Natural killer cell (primary cell): ENCODE results near the gene LRRC74B. TPM values are rescaled to one million over a fixed set of nuclear protein-coding genes. Genes with fewer than 3 reads are reported as not detected.

Experiments used
- ATAC-seq, 3 donors: fragments of 150-1000 bp in 2 of 3; fragments of 200-7000 bp in 1 of 3; cut with Tn5 transposase; 1 replicate in 1 of 3; 2 replicates in 2 of 3; pipeline ENCODE4 v1.10.0; 2021; ENCODE audit warnings: mild to moderate bottlenecking in 2 of 3, moderate library complexity in 2 of 3
- DNase-seq, 2 donors: peaks; one replicate each; pipeline versions ENCODE4 v3.0.0 to v3.0.0-alpha.2; 2013 to 2021; ENCODE audit warnings: mixed read lengths in 1 of 2
- H3K27ac ChIP-seq: one replicate; pipeline ENCODE4 v1.5.1; 2013; ENCODE audit warnings: mild to moderate bottlenecking, low read length
- H3K27me3 ChIP-seq: one replicate; pipeline ENCODE4 v1.6.1; 2013; ENCODE audit warnings: low read length; ENCODE audit not compliant: control insufficient read depth, insufficient read depth
- H3K36me3 ChIP-seq: one replicate; pipeline ENCODE4 v1.6.1; 2013; ENCODE audit warnings: low read length; ENCODE audit not compliant: control insufficient read depth, insufficient read depth
- H3K4me1 ChIP-seq: one replicate; pipeline ENCODE4 v1.6.1; 2013; ENCODE audit warnings: low read length; ENCODE audit not compliant: control insufficient read depth, insufficient read depth
- H3K4me3 ChIP-seq: one replicate; pipeline ENCODE4 v1.5.1; 2013; ENCODE audit warnings: low read length
- H3K9me3 ChIP-seq: one replicate; pipeline ENCODE4 v1.6.1; 2013; ENCODE audit warnings: low read length; ENCODE audit not compliant: control insufficient read depth, insufficient read depth
- H3K27ac Mint-ChIP-seq, 2 donors: one replicate each; pipeline ENCODE4 v1.8.0; 2022; ENCODE audit warnings: mild to moderate bottlenecking in 2 of 2, mixed read lengths in 2 of 2, moderate library complexity in 1 of 2
- H3K27me3 Mint-ChIP-seq, 2 donors: one replicate each; pipeline ENCODE4 v1.8.0; 2022; ENCODE audit warnings: low read depth in 2 of 2, mixed read lengths in 2 of 2
- H3K36me3 Mint-ChIP-seq: one replicate; pipeline ENCODE4 v1.8.0; 2022; ENCODE audit warnings: mixed read lengths
- H3K4me1 Mint-ChIP-seq, 2 donors: one replicate each; pipeline ENCODE4 v1.8.0; 2022; ENCODE audit warnings: mixed read lengths in 2 of 2
- H3K4me3 Mint-ChIP-seq: one replicate; pipeline ENCODE4 v1.8.0; 2022; ENCODE audit warnings: mild to moderate bottlenecking, moderate library complexity, mixed read lengths
- H3K9me3 Mint-ChIP-seq, 2 donors: one replicate each; pipeline ENCODE4 v1.8.0; 2022; ENCODE audit warnings: mixed read lengths in 2 of 2
- WGBS: methylation state at CpG from one replicate; pipeline ENCODE4 v1.1.7; 2013; ENCODE audit warnings: missing lambda C conversion rate; ENCODE audit not compliant: insufficient coverage; 5-methylcytosine and 5-hydroxymethylcytosine counted together
- intact Hi-C: fragments of 100-400 bp; cut with micrococcal nuclease; formaldehyde crosslinking; loops from one replicate; pipeline ENCODE4 v1.14.2; 2022
- total RNA-seq, 4 donors: library from RNA; stranded (reverse); fragments of 120-200 nt in 1 of 4; gene quantifications; one replicate each; pipeline versions ENCODE4 v1.2.3 to v1.2.4, GENCODE V29; 2013 to 2022
- TF ChIP-seq, protein P1 (sequence below): fragments of 200-600 bp; IDR thresholded peaks from one replicate; pipeline ENCODE4 v1.8.0; 2022; ENCODE audit warnings: antibody characterized with exemption

Gene LRRC74B
- total RNA-seq, 3 donors from 2014 or later (not counting 1 experiment from before 2014, with no cell fraction given): 0.11 TPM; not detected in 2

DNA sequence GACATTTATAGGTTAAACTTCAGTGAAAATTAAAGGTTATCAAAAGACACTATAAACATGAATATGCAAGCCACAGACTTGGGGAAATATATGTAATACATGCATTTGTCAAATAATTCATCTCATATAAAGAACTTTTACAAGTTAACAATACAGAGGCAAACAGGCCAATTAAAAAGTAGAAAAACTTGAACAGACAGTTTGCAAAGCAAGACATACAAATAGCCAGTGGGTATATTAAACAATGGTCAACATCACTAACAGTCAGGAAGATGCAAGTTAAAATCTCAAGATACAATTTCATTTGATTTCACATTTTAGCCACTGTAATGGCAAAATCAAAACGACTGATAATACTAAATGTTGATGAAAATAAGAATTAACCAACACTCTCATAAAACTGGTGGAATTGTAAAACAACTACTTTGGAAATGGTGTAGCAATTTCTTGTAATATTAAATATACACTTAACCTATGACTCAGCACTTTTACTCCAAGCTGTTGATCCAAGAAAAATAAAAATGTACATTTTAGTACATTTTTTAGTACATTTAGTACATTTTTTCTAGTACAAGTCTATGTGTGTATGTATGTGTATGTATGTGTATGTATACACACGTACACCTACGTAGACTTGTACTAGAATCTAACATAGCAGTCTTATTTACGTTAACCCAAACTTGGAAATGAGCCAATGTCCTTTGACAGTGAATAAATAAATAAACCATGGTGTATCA, 62.8 kb downstream of the LRRC74B start:
- Mint-ChIP-seq H3K27me3 (peaks cover 11 to 23% of the 10 kb centered on the region in 2 donors), H3K4me3 (no peak overlapping the region), H3K36me3 (no peaks in the 10 kb centered on the region), H3K9me3 (no peaks in the 10 kb centered on the region), H3K4me1 (no peaks in the 10 kb centered on the region), H3K27ac (no peak overlapping the region)
- H3K27me3 ChIP-seq: peaks cover 3% of the 10 kb centered on the region
- H3K36me3 ChIP-seq: no peaks in the 10 kb centered on the region
- no peak overlapping the region for H3K27ac ChIP-seq
- TF ChIP-seq, protein P1, sequence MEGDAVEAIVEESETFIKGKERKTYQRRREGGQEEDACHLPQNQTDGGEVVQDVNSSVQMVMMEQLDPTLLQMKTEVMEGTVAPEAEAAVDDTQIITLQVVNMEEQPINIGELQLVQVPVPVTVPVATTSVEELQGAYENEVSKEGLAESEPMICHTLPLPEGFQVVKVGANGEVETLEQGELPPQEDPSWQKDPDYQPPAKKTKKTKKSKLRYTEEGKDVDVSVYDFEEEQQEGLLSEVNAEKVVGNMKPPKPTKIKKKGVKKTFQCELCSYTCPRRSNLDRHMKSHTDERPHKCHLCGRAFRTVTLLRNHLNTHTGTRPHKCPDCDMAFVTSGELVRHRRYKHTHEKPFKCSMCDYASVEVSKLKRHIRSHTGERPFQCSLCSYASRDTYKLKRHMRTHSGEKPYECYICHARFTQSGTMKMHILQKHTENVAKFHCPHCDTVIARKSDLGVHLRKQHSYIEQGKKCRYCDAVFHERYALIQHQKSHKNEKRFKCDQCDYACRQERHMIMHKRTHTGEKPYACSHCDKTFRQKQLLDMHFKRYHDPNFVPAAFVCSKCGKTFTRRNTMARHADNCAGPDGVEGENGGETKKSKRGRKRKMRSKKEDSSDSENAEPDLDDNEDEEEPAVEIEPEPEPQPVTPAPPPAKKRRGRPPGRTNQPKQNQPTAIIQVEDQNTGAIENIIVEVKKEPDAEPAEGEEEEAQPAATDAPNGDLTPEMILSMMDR: no peak
- 100% methylated on average over 2 of the region's 4 CpGs for WGBS
- H3K4me1 ChIP-seq: no peaks in the 10 kb centered on the region
- no peak overlapping the region for H3K4me3 ChIP-seq
- DNase-seq (no peak), ATAC-seq (no peak)
- intact Hi-C loops: no loop called here
- H3K9me3 ChIP-seq: no peaks in the 10 kb centered on the region

Other genes with a start within 250 kb of the LRRC74B start
- gene PI4KA, start 187.1 kb upstream of the LRRC74B start, total RNA-seq: 100 to 1,000 TPM; 208 to 233 (median 215) TPM
- 10 to 100 TPM; 35.1 to 40.3 (median 36.8) TPM for gene SNAP29, start 186.9 kb upstream of the LRRC74B start, total RNA-seq
- gene CRKL, start 128.5 kb upstream of the LRRC74B start, total RNA-seq: 10 to 100 TPM; 50.7 to 71.2 (median 67.4) TPM
- 1 to 10 TPM; 1.5 to 2.3 (median 2.2) TPM for gene AIFM3, start 78.7 kb upstream of the LRRC74B start, total RNA-seq
- gene LZTR1, start 63.6 kb upstream of the LRRC74B start, total RNA-seq: 10 to 100 TPM; 71.9 to 85.0 (median 82.0) TPM
- 10 to 100 TPM; 24.1 to 40.0 (median 26.8) TPM for gene THAP7, start 43.8 kb upstream of the LRRC74B start, total RNA-seq
- gene P2RX6, start 30.8 kb upstream of the LRRC74B start, total RNA-seq: under 1 TPM; 0.14 to 0.93 (median 0.18) TPM
- gene SLC7A4, start 13.4 kb upstream of the LRRC74B start, total RNA-seq: not detected